Measurements from ENCODE around the gene MYBPC3.
A peak's percentile ranks its signal among the peaks of the same experiment; 100 is the strongest.

Gene MYBPC3

GRCh38 chr11:47351156-47352126 is 1.1 kb downstream of the MYBPC3 start:
- Histone ChIP-seq H4K12ac (ENCODE audit: low read depth, low read length) (no peak overlapping the region), H3K4me2 (ENCODE audit: low read length) (no peak overlapping the region), H3K23ac (ENCODE audit: low read length) (no peak overlapping the region), H3K9ac (ENCODE audit: low read length) (no peak overlapping the region), H2AK5ac (ENCODE audit: low read length) (no peak overlapping the region), H2BK12ac (ENCODE audit: low read length) (no peak overlapping the region), H3K79me2 (ENCODE audit: control insufficient read depth, insufficient read depth, low read length, poor library complexity) (no peaks in the 10 kb centered on the region), H3K4me1 (ENCODE audit: control insufficient read depth in 1 of 2, insufficient read depth in 2 of 2, low read length in 2 of 2) (peaks cover 0 to 6% of the 10 kb centered on the region in 2 experiments), H4K91ac (ENCODE audit: low read depth, low read length) (no peak overlapping the region), H3K4me3 (ENCODE audit: low read depth, low read length) (peak overlapping the region; percentile 14), H2AFZ (ENCODE audit: insufficient read depth, low read length, poor library complexity) (no peak overlapping the region), H3K18ac (ENCODE audit: low read length) (no peak overlapping the region), H2BK5ac (ENCODE audit: low read depth, low read length, poor library complexity) (no peak overlapping the region), H3K36me3 (ENCODE audit: control insufficient read depth in 1 of 2, insufficient read depth in 2 of 2, low read length in 2 of 2) (no peaks in the 10 kb centered on the region), H3K79me1 (ENCODE audit: low read length) (no peaks in the 10 kb centered on the region), H4K8ac (ENCODE audit: low read depth, low read length) (no peak overlapping the region), H3K27ac (ENCODE audit: low read depth, low read length) (no peak overlapping the region), H3K14ac (ENCODE audit: low read length) (no peak overlapping the region), H2BK120ac (ENCODE audit: insufficient read depth, low read length, poor library complexity) (no peak overlapping the region), H3K27me3 (ENCODE audit: insufficient read depth, low read length) (no peaks in the 10 kb centered on the region), H3K9me3 (ENCODE audit: insufficient read depth, low read depth, low read length) (peaks cover 8% of the 10 kb centered on the region), H3K4ac (ENCODE audit: low read depth, low read length) (no peak overlapping the region)
- DNase-seq, result no peak
- WGBS (ENCODE audit: extremely low coverage, insufficient coverage, insufficient read length), result no CpG with 5 or more reads among the region's 29 CpGs

DNA sequence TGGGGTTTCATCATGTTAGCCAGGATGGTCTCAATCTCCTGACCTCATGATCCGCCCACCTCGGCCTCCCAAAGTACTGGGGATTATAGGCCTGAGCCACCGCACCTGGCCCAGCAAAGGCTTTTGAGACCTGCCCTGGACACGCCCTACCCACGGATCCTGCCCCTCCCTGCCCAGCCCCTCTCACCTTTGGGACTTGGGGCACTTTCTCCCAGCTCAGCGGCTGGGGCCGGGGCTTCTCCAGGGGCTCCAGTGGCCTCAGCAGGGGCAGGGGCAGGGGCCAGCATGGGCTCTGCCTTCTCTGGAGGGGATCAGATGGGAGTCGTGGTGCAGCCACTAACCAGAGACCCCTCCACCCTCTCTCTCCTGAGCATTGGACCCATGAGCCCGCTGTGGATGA is 2.2 kb downstream of the MYBPC3 start:
- H2BK12ac ChIP-seq (ENCODE audit: low read length), result no peak overlapping the region
- H3K36me3 ChIP-seq (ENCODE audit: control insufficient read depth in 1 of 2, insufficient read depth in 2 of 2, low read length in 2 of 2), result no peaks in the 10 kb centered on the region
- no peak overlapping the region for H3K23ac ChIP-seq (ENCODE audit: low read length)
- H2BK120ac ChIP-seq (ENCODE audit: insufficient read depth, low read length, poor library complexity), result no peak overlapping the region
- no peak for DNase-seq
- no peaks in the 10 kb centered on the region for H3K27me3 ChIP-seq (ENCODE audit: insufficient read depth, low read length)
- H3K79me2 ChIP-seq (ENCODE audit: control insufficient read depth, insufficient read depth, low read length, poor library complexity), result no peaks in the 10 kb centered on the region
- no peak overlapping the region for H2AK5ac ChIP-seq (ENCODE audit: low read length)
- H3K14ac ChIP-seq (ENCODE audit: low read length), result no peak overlapping the region
- H3K27ac ChIP-seq (ENCODE audit: low read depth, low read length), result no peak overlapping the region
- no peaks in the 10 kb centered on the region for H3K9me3 ChIP-seq (ENCODE audit: insufficient read depth, low read depth, low read length)
- H4K91ac ChIP-seq (ENCODE audit: low read depth, low read length), result no peak overlapping the region
- H2BK5ac ChIP-seq (ENCODE audit: low read depth, low read length, poor library complexity), result no peak overlapping the region
- H4K8ac ChIP-seq (ENCODE audit: low read depth, low read length), result no peak overlapping the region
- H3K79me1 ChIP-seq (ENCODE audit: low read length), result no peaks in the 10 kb centered on the region
- H2AFZ ChIP-seq (ENCODE audit: insufficient read depth, low read length, poor library complexity), result no peak overlapping the region
- H3K4me1 ChIP-seq (ENCODE audit: control insufficient read depth in 1 of 2, insufficient read depth in 2 of 2, low read length in 2 of 2), result peaks cover 0 to 2% of the 10 kb centered on the region in 2 experiments
- H3K4ac ChIP-seq (ENCODE audit: low read depth, low read length), result no peak overlapping the region
- H3K18ac ChIP-seq (ENCODE audit: low read length), result no peak overlapping the region
- H3K4me2 ChIP-seq (ENCODE audit: low read length), result no peak overlapping the region
- no peak overlapping the region for H3K9ac ChIP-seq (ENCODE audit: low read length)
- WGBS (ENCODE audit: extremely low coverage, insufficient coverage, insufficient read length), result no CpG with 5 or more reads among the region's 9 CpGs
- H3K4me3 ChIP-seq (ENCODE audit: low read depth, low read length), result no peak overlapping the region
- H4K12ac ChIP-seq (ENCODE audit: low read depth, low read length), result no peak overlapping the region

GRCh38 chr11:47349521-47350095 is 2.9 kb downstream of the MYBPC3 start:
- H4K8ac ChIP-seq (ENCODE audit: low read depth, low read length), result no peak overlapping the region
- no peak overlapping the region for H2BK120ac ChIP-seq (ENCODE audit: insufficient read depth, low read length, poor library complexity)
- H3K9ac ChIP-seq (ENCODE audit: low read length), result no peak overlapping the region
- DNase-seq, result no peak
- H3K79me1 ChIP-seq (ENCODE audit: low read length), result no peaks in the 10 kb centered on the region
- H3K23ac ChIP-seq (ENCODE audit: low read length), result no peak overlapping the region
- H2AK5ac ChIP-seq (ENCODE audit: low read length), result no peak overlapping the region
- H3K9me3 ChIP-seq (ENCODE audit: insufficient read depth, low read depth, low read length), result no peaks in the 10 kb centered on the region
- H3K4me2 ChIP-seq (ENCODE audit: low read length), result no peak overlapping the region
- H3K79me2 ChIP-seq (ENCODE audit: control insufficient read depth, insufficient read depth, low read length, poor library complexity), result no peaks in the 10 kb centered on the region
- no peak overlapping the region for H3K4me3 ChIP-seq (ENCODE audit: low read depth, low read length)
- no peak overlapping the region for H2AFZ ChIP-seq (ENCODE audit: insufficient read depth, low read length, poor library complexity)
- H3K4ac ChIP-seq (ENCODE audit: low read depth, low read length), result no peak overlapping the region
- H4K91ac ChIP-seq (ENCODE audit: low read depth, low read length), result no peak overlapping the region
- H3K4me1 ChIP-seq (ENCODE audit: control insufficient read depth in 1 of 2, insufficient read depth in 2 of 2, low read length in 2 of 2), result no peaks in the 10 kb centered on the region
- no peak overlapping the region for H2BK12ac ChIP-seq (ENCODE audit: low read length)
- no CpG with 5 or more reads among the region's 23 CpGs for WGBS (ENCODE audit: extremely low coverage, insufficient coverage, insufficient read length)
- no peak overlapping the region for H2BK5ac ChIP-seq (ENCODE audit: low read depth, low read length, poor library complexity)
- H3K14ac ChIP-seq (ENCODE audit: low read length), result no peak overlapping the region
- H3K27ac ChIP-seq (ENCODE audit: low read depth, low read length), result no peak overlapping the region
- H3K18ac ChIP-seq (ENCODE audit: low read length), result no peak overlapping the region
- no peaks in the 10 kb centered on the region for H3K27me3 ChIP-seq (ENCODE audit: insufficient read depth, low read length)
- H4K12ac ChIP-seq (ENCODE audit: low read depth, low read length), result no peak overlapping the region
- H3K36me3 ChIP-seq (ENCODE audit: control insufficient read depth in 1 of 2, insufficient read depth in 2 of 2, low read length in 2 of 2), result no peaks in the 10 kb centered on the region

- WGBS (ENCODE audit: extremely low coverage, insufficient coverage, insufficient read length), result no CpG with 5 or more reads among the region's 8 CpGs
- Histone ChIP-seq H4K91ac (ENCODE audit: low read depth, low read length) (no peak overlapping the region), H2BK12ac (ENCODE audit: low read length) (no peak overlapping the region), H4K12ac (ENCODE audit: low read depth, low read length) (no peak overlapping the region), H3K79me2 (ENCODE audit: control insufficient read depth, insufficient read depth, low read length, poor library complexity) (no peaks in the 10 kb centered on the region), H2AK5ac (ENCODE audit: low read length) (no peak overlapping the region), H3K18ac (ENCODE audit: low read length) (no peak overlapping the region), H3K27ac (ENCODE audit: low read depth, low read length) (no peak overlapping the region), H4K8ac (ENCODE audit: low read depth, low read length) (no peak overlapping the region), H3K4me2 (ENCODE audit: low read length) (no peak overlapping the region), H2AFZ (ENCODE audit: insufficient read depth, low read length, poor library complexity) (no peak overlapping the region), H3K4ac (ENCODE audit: low read depth, low read length) (no peak overlapping the region), H2BK120ac (ENCODE audit: insufficient read depth, low read length, poor library complexity) (no peak overlapping the region), H3K36me3 (ENCODE audit: control insufficient read depth in 1 of 2, insufficient read depth in 2 of 2, low read length in 2 of 2) (no peaks in the 10 kb centered on the region), H3K79me1 (ENCODE audit: low read length) (no peaks in the 10 kb centered on the region), H3K9me3 (ENCODE audit: insufficient read depth, low read depth, low read length) (no peaks in the 10 kb centered on the region), H3K4me3 (ENCODE audit: low read depth, low read length) (no peak overlapping the region), H3K4me1 (ENCODE audit: control insufficient read depth in 1 of 2, insufficient read depth in 2 of 2, low read length in 2 of 2) (no peaks in the 10 kb centered on the region), H3K23ac (ENCODE audit: low read length) (no peak overlapping the region), H2BK5ac (ENCODE audit: low read depth, low read length, poor library complexity) (no peak overlapping the region), H3K14ac (ENCODE audit: low read length) (no peak overlapping the region), H3K27me3 (ENCODE audit: insufficient read depth, low read length) (no peaks in the 10 kb centered on the region), H3K9ac (ENCODE audit: low read length) (no peak overlapping the region)
- no peak for DNase-seq
Measured at GRCh38 chr11:47348859-47349258, 3.6 kb downstream of the MYBPC3 start.

Measured in trophoblast cell (in vitro differentiated cells and primary cell).